Mesenchymal stem cell (in vitro differentiated cells and primary cell): ENCODE measurements around the gene ANXA5.

Experiments used
- DNase-seq: peaks from one replicate; pipeline ENCODE4 v3.0.0-alpha.2; 2013
- H2AFZ ChIP-seq: one replicate; pipeline ENCODE4 v1.6.1; 2013; ENCODE audit warnings: low read depth, mild to moderate bottlenecking, control low read depth, inconsistent platforms, low read length, moderate library complexity
- H2AK5ac ChIP-seq: 2 replicates; pipeline ENCODE4 v1.6.1; 2013; ENCODE audit warnings: low read length, moderate library complexity, mild to moderate bottlenecking, inconsistent platforms; ENCODE audit not compliant: severe bottlenecking
- H2BK120ac ChIP-seq: one replicate; pipeline ENCODE4 v1.6.1; 2013; ENCODE audit warnings: low read depth, mild to moderate bottlenecking, inconsistent platforms, low read length, moderate library complexity
- H2BK12ac ChIP-seq, 2 experiments: one replicate each; pipeline ENCODE4 v1.6.1; 2013; ENCODE audit warnings: inconsistent platforms in 2 of 2, low read length in 2 of 2, mild to moderate bottlenecking in 2 of 2, moderate library complexity in 2 of 2, control low read depth in 1 of 2
- H2BK15ac ChIP-seq: one replicate; pipeline ENCODE4 v1.6.1; 2013; ENCODE audit warnings: mild to moderate bottlenecking, low read depth, inconsistent platforms; ENCODE audit not compliant: poor library complexity, severe bottlenecking
- H2BK5ac ChIP-seq: 2 replicates; pipeline ENCODE4 v1.6.1; 2013; ENCODE audit warnings: low read depth, mild to moderate bottlenecking, low read length, control low read depth, inconsistent platforms; ENCODE audit not compliant: poor library complexity, severe bottlenecking
- H3K14ac ChIP-seq, 2 experiments: one replicate each; pipeline ENCODE4 v1.6.1; 2013; ENCODE audit warnings: inconsistent platforms in 2 of 2, low read length in 2 of 2, control low read depth in 1 of 2, mild to moderate bottlenecking in 1 of 2, moderate library complexity in 1 of 2
- H3K18ac ChIP-seq, 2 experiments: one replicate each; pipeline ENCODE4 v1.6.1; 2013; ENCODE audit warnings: inconsistent platforms in 2 of 2, low read length in 2 of 2, control low read depth in 1 of 2, low read depth in 1 of 2, mild to moderate bottlenecking in 1 of 2
- H3K23ac ChIP-seq, 2 experiments: one replicate each; pipeline ENCODE4 v1.6.1; 2013; ENCODE audit warnings: inconsistent platforms in 2 of 2, low read length in 2 of 2, mild to moderate bottlenecking in 2 of 2, moderate library complexity in 2 of 2, control low read depth in 1 of 2
- H3K27ac ChIP-seq: 2 replicates; pipeline ENCODE4 v1.5.1; 2013; ENCODE audit warnings: mild to moderate bottlenecking, moderate library complexity, low read length, control low read depth, inconsistent platforms; ENCODE audit not compliant: poor library complexity, severe bottlenecking
- H3K27me3 ChIP-seq, 2 experiments: 2 replicates each; pipeline versions ENCODE4 v1.6.1 to v1.7.0; 2013; ENCODE audit warnings: low read length in 2 of 2, mild to moderate bottlenecking in 2 of 2, moderate library complexity in 2 of 2, control low read depth in 1 of 2, inconsistent platforms in 1 of 2; ENCODE audit not compliant: control insufficient read depth in 1 of 2, insufficient read depth in 1 of 2
- H3K36me3 ChIP-seq, 2 experiments: 2 replicates each; pipeline versions ENCODE4 v1.6.1 to v1.7.0; 2013; ENCODE audit warnings: low read length in 2 of 2, control low read depth in 1 of 2, inconsistent platforms in 1 of 2, low read depth in 1 of 2, mild to moderate bottlenecking in 1 of 2; ENCODE audit not compliant: insufficient read depth in 2 of 2, control insufficient read depth in 1 of 2
- H3K4ac ChIP-seq, 2 experiments: one replicate each; pipeline ENCODE4 v1.6.1; 2013; ENCODE audit warnings: inconsistent platforms in 2 of 2, low read length in 2 of 2, mild to moderate bottlenecking in 2 of 2, moderate library complexity in 2 of 2, control low read depth in 1 of 2, low read depth in 1 of 2
- H3K4me1 ChIP-seq: 2 replicates; pipeline ENCODE4 v1.6.1; 2013; ENCODE audit warnings: low read depth, low read length, control low read depth; ENCODE audit not compliant: control insufficient read depth, insufficient read depth
- H3K4me2 ChIP-seq: 2 replicates; pipeline ENCODE4 v1.6.1; 2013; ENCODE audit warnings: low read length, mild to moderate bottlenecking, inconsistent platforms; ENCODE audit not compliant: poor library complexity, severe bottlenecking
- H3K4me3 ChIP-seq, 2 experiments: 2 replicates each; pipeline versions ENCODE4 v1.5.1 to v1.7.0; 2013; ENCODE audit warnings: low read length in 2 of 2, mild to moderate bottlenecking in 2 of 2, control low read depth in 1 of 2, low read depth in 1 of 2; ENCODE audit not compliant: insufficient read depth in 1 of 2
- H3K79me1 ChIP-seq: replicated peaks from 2 replicates; pipeline ENCODE4 v1.6.1; 2013; ENCODE audit warnings: mild to moderate bottlenecking, control low read depth, low read length, inconsistent platforms; ENCODE audit not compliant: poor library complexity, severe bottlenecking
- H3K9ac ChIP-seq: 2 replicates; pipeline ENCODE4 v1.7.0; 2013; ENCODE audit warnings: mild to moderate bottlenecking, low read length, moderate library complexity
- H3K9me3 ChIP-seq: 2 replicates; pipeline ENCODE4 v1.7.0; 2013; ENCODE audit warnings: mild to moderate bottlenecking, low read length; ENCODE audit not compliant: control insufficient read depth
- H4K8ac ChIP-seq: one replicate; pipeline ENCODE4 v1.6.1; 2013; ENCODE audit warnings: inconsistent platforms, mild to moderate bottlenecking, low read length, moderate library complexity
- H4K91ac ChIP-seq: one replicate; pipeline ENCODE4 v1.6.1; 2013; ENCODE audit warnings: mild to moderate bottlenecking, low read length, inconsistent platforms
- WGBS: methylation state at CpG from one replicate; pipeline ENCODE4 v1.1.7; 2013; ENCODE audit warnings: mixed read lengths; 5-methylcytosine and 5-hydroxymethylcytosine counted together

The ANXA5 gene

DNA sequence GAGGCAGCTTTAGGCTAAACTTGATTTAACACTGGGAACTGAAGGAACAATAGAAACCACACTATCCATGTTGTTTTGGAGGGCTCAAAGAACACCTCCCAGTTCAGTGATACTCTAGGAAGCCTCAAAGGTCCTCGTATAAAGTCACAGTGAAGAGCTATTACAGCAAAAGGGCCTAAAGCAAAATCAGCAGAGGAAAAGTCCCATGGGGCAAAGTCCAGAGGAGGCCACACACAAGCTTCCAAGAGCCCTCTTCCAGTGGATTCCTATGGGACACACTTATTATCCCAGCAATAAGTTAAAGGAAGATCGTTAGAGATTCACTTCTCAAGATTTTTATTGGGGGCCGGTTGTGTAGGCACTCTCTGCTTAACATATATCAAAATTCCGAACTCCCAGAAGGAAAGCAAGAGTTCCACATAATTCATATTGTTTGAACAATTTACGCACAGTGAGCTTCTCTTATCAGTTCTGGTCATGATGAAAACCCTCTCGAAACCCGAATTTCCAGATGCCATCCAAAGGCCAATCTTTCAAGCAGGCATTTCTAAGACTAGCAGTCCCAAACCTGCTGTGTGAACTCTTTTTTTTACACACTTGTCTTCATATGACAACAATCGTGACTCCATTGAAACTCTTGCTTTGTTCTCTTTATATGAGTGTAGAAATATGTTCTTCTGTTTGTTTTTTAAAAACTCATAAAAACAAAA lies 53.7 kb downstream of the ANXA5 start:
- no peak overlapping the region for H4K91ac ChIP-seq
- no peak for DNase-seq
- H2BK120ac ChIP-seq, result no peak overlapping the region
- H2BK12ac ChIP-seq, result no peak overlapping the region
- H2AK5ac ChIP-seq, result no peak overlapping the region
- H3K27ac ChIP-seq, result no peak overlapping the region
- 92% methylated on average over 7 of the region's 8 CpGs for WGBS
- H2BK5ac ChIP-seq, result no peak overlapping the region
- H3K9ac ChIP-seq, result no peak overlapping the region
- H2AFZ ChIP-seq, result no peak overlapping the region
- no peak overlapping the region for H3K23ac ChIP-seq
- H3K4me3 ChIP-seq, result no peak overlapping the region
- H2BK15ac ChIP-seq, result no peak overlapping the region
- no peak overlapping the region for H3K18ac ChIP-seq
- H3K27me3 ChIP-seq, result no peaks in the 10 kb centered on the region
- H3K4me1 ChIP-seq, result no peaks in the 10 kb centered on the region
- no peak overlapping the region for H3K4me2 ChIP-seq
- no peak overlapping the region for H4K8ac ChIP-seq
- no peaks in the 10 kb centered on the region for H3K9me3 ChIP-seq
- no peak overlapping the region for H3K4ac ChIP-seq
- no peaks in the 10 kb centered on the region for H3K79me1 ChIP-seq
- no peaks in the 10 kb centered on the region for H3K36me3 ChIP-seq
- H3K14ac ChIP-seq, result no peak overlapping the region

DNA sequence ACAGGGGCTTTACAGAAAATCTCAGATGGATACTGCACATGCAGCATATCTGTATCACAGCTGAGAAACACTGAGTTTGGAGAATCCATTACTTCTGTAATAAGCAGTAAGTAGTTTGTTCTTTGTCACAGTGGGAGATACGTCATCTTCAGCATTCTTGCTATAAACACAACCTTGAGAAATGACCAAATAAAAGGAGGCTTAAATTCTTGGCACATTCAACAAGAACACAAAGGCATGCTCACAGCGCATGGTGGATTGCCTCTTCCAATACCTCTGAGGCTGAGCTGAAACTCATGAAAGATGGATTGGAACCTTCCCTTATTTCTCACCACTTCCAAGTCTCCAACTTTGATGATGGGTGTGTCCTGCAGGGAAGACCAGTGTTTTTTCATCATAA lies 54.5 kb downstream of the ANXA5 start:
- Histone ChIP-seq H3K23ac (no peak overlapping the region), H2BK120ac (no peak overlapping the region), H2BK15ac (no peak overlapping the region), H2BK5ac (no peak overlapping the region), H3K4ac (no peak overlapping the region), H2BK12ac (no peak overlapping the region), H3K18ac (no peak overlapping the region), H3K4me3 (no peak overlapping the region), H4K91ac (no peak overlapping the region), H3K4me1 (no peaks in the 10 kb centered on the region), H3K27ac (no peak overlapping the region), H3K4me2 (no peak overlapping the region), H2AK5ac (no peak overlapping the region), H3K27me3 (no peaks in the 10 kb centered on the region), H3K9me3 (no peaks in the 10 kb centered on the region), H3K14ac (no peak overlapping the region), H3K36me3 (no peaks in the 10 kb centered on the region), H2AFZ (no peak overlapping the region), H4K8ac (no peak overlapping the region), H3K9ac (no peak overlapping the region), H3K79me1 (no peaks in the 10 kb centered on the region)
- no peak for DNase-seq
- WGBS, result 95% methylated on average over 2 of the region's 2 CpGs

DNA sequence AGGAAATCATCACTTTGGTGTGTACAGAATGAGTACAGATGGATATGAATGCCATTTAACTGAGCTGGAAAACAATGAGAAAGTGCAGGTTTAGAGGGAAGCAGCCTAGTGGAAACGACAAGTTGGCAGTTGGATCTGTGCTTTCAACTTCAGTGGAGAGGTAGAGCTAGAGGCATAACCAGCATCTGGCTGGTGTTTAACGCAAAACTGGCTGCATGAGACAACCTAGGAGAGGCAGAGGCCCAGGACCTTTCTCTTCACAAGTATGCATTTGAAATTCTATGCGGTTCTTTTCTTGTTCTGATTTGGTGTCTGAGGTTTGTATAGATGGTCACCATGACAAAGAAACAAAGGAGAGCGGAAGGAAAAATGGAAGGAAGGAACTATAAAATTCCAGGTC lies 63.1 kb downstream of the ANXA5 start:
- no peak overlapping the region for H2AK5ac ChIP-seq
- H3K14ac ChIP-seq, result no peak overlapping the region
- H3K79me1 ChIP-seq, result no peaks in the 10 kb centered on the region
- no peak overlapping the region for H3K9ac ChIP-seq
- H3K4ac ChIP-seq, result no peak overlapping the region
- H4K91ac ChIP-seq, result no peak overlapping the region
- H3K36me3 ChIP-seq, result no peaks in the 10 kb centered on the region
- no peak overlapping the region for H3K27ac ChIP-seq
- no peaks in the 10 kb centered on the region for H3K4me1 ChIP-seq
- no peak overlapping the region for H3K18ac ChIP-seq
- no peak overlapping the region for H2BK120ac ChIP-seq
- H3K23ac ChIP-seq, result no peak overlapping the region
- H4K8ac ChIP-seq, result no peak overlapping the region
- H2BK5ac ChIP-seq, result no peak overlapping the region
- DNase-seq, result no peak
- no peak overlapping the region for H2BK15ac ChIP-seq
- H3K4me2 ChIP-seq, result no peak overlapping the region
- H3K4me3 ChIP-seq, result no peak overlapping the region
- no peaks in the 10 kb centered on the region for H3K27me3 ChIP-seq
- WGBS, result 68% methylated on average over 3 of the region's 4 CpGs
- H3K9me3 ChIP-seq, result no peaks in the 10 kb centered on the region
- no peak overlapping the region for H2AFZ ChIP-seq
- H2BK12ac ChIP-seq, result no peak overlapping the region

DNA sequence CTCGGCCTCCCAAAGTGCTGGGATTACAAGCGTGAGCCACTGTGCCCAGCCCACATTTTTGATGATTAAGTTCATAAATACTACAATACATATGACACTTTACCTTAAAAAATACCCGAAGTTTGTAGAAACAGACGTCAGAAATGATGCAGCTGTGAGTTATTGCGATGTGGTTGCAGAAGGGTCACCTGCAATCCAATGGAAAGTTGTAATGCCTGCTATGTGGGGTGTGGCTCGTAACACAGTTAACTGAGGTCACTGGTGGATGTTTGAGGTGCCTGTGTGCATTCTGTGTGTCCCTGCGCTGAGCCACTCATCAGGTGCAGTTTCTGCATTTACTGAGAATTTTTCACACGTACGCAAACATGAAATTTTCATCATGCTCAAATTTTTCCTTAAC lies 64.1 kb downstream of the ANXA5 start:
- DNase-seq, result no peak
- Histone ChIP-seq H2BK12ac (no peak overlapping the region), H3K18ac (no peak overlapping the region), H2AFZ (no peak overlapping the region), H3K4me1 (no peaks in the 10 kb centered on the region), H3K27me3 (no peaks in the 10 kb centered on the region), H4K8ac (no peak overlapping the region), H2BK120ac (no peak overlapping the region), H3K23ac (no peak overlapping the region), H3K4ac (no peak overlapping the region), H3K14ac (no peak overlapping the region), H3K36me3 (no peaks in the 10 kb centered on the region), H3K4me2 (no peak overlapping the region), H2BK15ac (no peak overlapping the region), H4K91ac (no peak overlapping the region), H2AK5ac (no peak overlapping the region), H3K9ac (no peak overlapping the region), H3K79me1 (no peaks in the 10 kb centered on the region), H3K9me3 (no peaks in the 10 kb centered on the region), H2BK5ac (no peak overlapping the region), H3K4me3 (no peak overlapping the region), H3K27ac (no peak overlapping the region)
- 93% methylated on average over 7 of the region's 9 CpGs for WGBS
